Stimulated activated naive CD8-positive, alpha-beta T cell treated with anti-CD3 and anti-CD28 coated beads, Interleukin-15, Interleukin-2, amounts not matched to agents 100 U/mL and 50 U/mL, for 24 hours (primary cell): ENCODE data around the gene BTG1.
A peak's percentile ranks its signal among the peaks of the same experiment; 100 is the strongest.
"Not testable (repeated sequence)": the region's sequence is repeated elsewhere in the genome, so short reads cannot be mapped to it uniquely, and the experiment has no call there.

Source experiments
- ATAC-seq: fragments of 150-1000 bp; cut with Tn5 transposase; one replicate; pipeline ENCODE4 v1.10.0; 2021
- DNase-seq: peaks from one replicate; pipeline ENCODE4 v3.0.0; 2021

BTG1 gene

GRCh38 chr12:92149563-92149962, 3.9 kb upstream of the BTG1 start:
- no peak for ATAC-seq
- no peak for DNase-seq

GRCh38 chr12:92147491-92147890, 1.8 kb upstream of the BTG1 start:
- ATAC-seq (no peak), DNase-seq (no peak)

GRCh38 chr12:92146497-92147224, 1.0 kb upstream of the BTG1 start:
- DNase-seq (no peak), ATAC-seq (no peak)

- peak; percentile 1 for ATAC-seq
- DNase-seq, result no peak
Measured at GRCh38 chr12:92145481-92145730, 240 bp downstream of the BTG1 start.

- peak; percentile 5 for ATAC-seq
- DNase-seq, result peak; percentile 59
Measured at GRCh38 chr12:92144631-92145480, 790 bp downstream of the BTG1 start.

- ATAC-seq, result peak; percentile 39
- peak; percentile 64 for DNase-seq
Measured at GRCh38 chr12:92143686-92144630, 1.7 kb downstream of the BTG1 start.

GRCh38 chr12:92143258-92143657, 2.4 kb downstream of the BTG1 start:
- no peak for ATAC-seq
- DNase-seq, result no peak

- ATAC-seq, result no peak
Measured at GRCh38 chr12:92142251-92142926, 3.3 kb downstream of the BTG1 start.

GRCh38 chr12:92141591-92142121, 4.0 kb downstream of the BTG1 start:
- no peak for ATAC-seq
- DNase-seq, result no peak

More at GRCh38 chr12:92142251-92142926, 3.3 kb downstream of the BTG1 start:
- DNase-seq, result no peak

- ATAC-seq (no peak), DNase-seq (no peak)
Measured at GRCh38 chr12:92140896-92141536, 4.6 kb downstream of the BTG1 start.

GRCh38 chr12:92140156-92140555, 5.5 kb downstream of the BTG1 start:
- no peak for DNase-seq
- no peak for ATAC-seq

GRCh38 chr12:92139634-92140150, 6.0 kb downstream of the BTG1 start:
- ATAC-seq, result no peak
- DNase-seq, result no peak

GRCh38 chr12:92138626-92139025, 7.0 kb downstream of the BTG1 start:
- no peak for ATAC-seq

GRCh38 chr12:92138144-92138543, 7.5 kb downstream of the BTG1 start:
- ATAC-seq, result no peak
- no peak for DNase-seq

More at GRCh38 chr12:92138626-92139025, 7.0 kb downstream of the BTG1 start:
- no peak for DNase-seq

GRCh38 chr12:92136965-92137721, 8.5 kb downstream of the BTG1 start:
- peak; percentile 21 for ATAC-seq
- DNase-seq, result no peak

- ATAC-seq, result no peak
- DNase-seq, result no peak
Measured at GRCh38 chr12:92136026-92136730, 9.5 kb downstream of the BTG1 start.

GRCh38 chr12:92135541-92135940, 10.1 kb downstream of the BTG1 start:
- ATAC-seq, DNase-seq: not testable (repeated sequence)

- ATAC-seq (peak; percentile 66), DNase-seq (no peak)
Measured at GRCh38 chr12:92134638-92135274, 10.9 kb downstream of the BTG1 start.
